Epidermal melanocyte (primary cell): ENCODE measurements around the gene NLRP9.

Experiments
- DNase-seq: peaks from one replicate; pipeline ENCODE4 v3.0.0; 2011; ENCODE audit warnings: low spot score; ENCODE audit not compliant: insufficient read length

NLRP9 gene

DNA sequence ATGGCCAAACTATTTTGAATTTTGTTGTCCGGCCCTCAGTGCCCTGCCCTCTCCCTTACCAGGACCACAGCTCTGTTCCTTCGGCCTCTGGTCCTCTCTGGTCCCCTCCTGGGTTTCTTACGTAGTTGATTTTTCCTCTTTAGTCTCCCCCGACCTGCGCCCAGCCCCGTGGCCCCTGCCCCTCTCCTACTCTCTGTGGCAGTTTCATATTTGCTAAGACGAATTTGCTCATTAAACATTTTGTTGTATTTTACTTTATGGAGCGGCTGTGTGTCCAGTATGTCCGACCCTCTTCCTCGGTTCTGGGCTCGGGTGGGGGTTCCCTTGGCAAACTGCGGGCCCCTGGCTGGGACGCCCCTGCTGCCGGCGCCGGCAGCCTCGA lies 63.8 kb downstream of the NLRP9 start:
- no peak for DNase-seq

DNA sequence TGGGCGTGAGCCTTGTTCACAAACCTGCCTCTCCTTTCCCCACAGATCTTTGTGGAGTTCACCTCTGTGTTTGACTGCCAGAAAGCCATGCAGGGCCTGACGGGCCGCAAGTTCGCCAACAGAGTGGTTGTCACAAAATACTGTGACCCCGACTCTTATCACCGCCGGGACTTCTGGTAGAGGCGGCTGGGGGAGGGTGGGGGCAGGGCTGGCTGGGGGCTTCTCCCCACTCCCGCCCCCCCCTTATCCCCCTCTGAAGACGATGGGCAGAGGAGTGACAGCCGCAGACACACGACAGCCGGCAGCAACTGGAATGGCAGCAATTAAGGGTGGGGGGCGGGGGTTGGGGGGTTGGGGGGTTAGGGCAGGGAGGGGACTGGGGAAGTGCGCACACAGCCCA lies 64.3 kb downstream of the NLRP9 start:
- DNase-seq = no peak

DNA sequence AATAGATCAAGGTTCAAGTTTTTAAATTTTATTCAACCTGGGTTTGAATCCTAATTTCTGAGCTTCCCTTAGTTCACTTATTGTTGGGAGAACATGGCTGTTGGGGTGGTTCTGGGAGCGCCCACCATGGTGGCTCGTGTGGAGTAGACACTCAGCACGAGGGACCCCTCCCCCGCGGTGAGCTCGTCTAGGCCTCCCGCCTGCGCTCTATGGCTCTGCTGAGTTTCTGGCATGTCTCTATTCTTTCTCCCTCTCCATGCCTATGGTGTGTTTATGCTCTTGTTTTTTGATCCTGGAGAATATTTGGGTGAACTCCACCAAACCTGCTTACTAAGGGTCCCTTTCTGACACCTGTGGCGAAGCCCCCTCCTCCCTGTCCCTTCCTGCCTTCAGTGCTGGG lies 64.7 kb downstream of the NLRP9 start:
- no peak for DNase-seq

DNA sequence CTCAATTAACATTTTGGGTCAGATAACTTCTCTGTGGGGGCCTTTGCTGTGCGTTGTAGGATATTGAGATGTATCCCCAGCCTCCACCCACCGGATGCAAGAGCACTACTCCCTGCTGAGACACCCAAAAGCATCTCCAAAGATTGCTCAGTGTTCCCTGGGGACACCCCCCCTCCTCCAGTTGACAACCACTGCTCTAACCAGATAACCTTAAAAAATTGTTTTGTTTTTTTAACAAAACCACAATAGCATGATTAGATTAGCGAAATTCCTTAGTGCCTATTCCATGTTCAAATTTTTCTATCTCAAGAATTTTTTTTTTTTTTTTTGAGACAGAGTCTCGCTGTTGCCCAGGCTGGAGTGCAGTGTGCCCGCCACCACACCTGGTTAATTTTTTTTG lies 65.8 kb downstream of the NLRP9 start:
- no peak for DNase-seq

DNA sequence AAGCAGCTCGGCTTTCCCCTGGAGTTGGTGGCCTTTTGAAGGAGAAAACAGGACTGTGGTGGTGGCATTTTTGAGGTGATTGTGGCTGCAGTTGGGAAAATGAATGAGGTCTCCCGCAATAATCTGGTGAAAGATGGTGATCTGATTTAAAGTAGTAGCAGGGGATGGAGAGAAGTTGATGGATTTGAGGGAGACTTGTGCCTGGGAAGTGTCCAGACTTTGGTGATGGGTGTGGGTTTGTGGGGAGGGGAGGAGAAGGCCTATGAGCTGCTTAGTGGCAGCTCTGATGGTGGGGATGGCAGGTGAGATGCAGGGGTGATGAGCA lies 67.2 kb downstream of the NLRP9 start:
- DNase-seq = no peak

DNA sequence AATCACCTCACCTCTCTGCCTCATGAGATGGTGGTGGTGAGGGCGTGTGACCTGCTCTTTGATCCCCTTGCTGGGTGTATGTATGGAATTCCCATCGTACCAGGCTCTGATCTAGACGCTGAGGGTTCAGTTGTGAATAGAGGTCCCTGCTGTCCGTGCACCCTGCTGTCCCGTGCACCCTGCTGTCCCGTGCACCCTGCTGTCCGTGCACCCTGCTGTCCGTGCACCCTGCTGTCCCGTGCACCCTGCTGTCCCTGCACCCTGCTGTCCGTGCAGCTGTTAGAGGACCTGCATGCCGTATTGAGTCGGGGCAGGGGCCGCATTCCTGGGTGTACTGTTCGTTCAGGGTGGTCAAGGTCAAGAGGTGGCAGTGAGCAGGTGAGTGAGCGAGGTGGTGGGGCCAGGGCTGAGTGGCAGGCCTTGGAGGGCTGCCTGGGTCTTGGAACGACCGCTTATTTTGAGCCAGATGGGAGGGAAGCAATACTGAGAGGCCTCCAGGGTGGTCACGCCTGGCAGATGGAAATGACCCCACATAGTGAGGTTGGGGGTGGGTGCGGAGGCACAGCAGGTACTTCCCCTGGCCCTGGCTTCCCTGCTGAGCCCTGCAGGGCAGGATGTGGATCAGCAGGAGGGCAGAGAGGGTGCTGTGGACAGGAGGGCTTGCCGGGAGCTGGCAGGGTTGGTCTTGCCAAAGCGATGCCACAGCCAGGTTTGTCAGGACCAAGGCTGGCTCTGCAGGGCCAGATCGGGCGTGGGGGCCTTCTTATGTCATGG lies 67.7 kb downstream of the NLRP9 start:
- no peak for DNase-seq

DNA sequence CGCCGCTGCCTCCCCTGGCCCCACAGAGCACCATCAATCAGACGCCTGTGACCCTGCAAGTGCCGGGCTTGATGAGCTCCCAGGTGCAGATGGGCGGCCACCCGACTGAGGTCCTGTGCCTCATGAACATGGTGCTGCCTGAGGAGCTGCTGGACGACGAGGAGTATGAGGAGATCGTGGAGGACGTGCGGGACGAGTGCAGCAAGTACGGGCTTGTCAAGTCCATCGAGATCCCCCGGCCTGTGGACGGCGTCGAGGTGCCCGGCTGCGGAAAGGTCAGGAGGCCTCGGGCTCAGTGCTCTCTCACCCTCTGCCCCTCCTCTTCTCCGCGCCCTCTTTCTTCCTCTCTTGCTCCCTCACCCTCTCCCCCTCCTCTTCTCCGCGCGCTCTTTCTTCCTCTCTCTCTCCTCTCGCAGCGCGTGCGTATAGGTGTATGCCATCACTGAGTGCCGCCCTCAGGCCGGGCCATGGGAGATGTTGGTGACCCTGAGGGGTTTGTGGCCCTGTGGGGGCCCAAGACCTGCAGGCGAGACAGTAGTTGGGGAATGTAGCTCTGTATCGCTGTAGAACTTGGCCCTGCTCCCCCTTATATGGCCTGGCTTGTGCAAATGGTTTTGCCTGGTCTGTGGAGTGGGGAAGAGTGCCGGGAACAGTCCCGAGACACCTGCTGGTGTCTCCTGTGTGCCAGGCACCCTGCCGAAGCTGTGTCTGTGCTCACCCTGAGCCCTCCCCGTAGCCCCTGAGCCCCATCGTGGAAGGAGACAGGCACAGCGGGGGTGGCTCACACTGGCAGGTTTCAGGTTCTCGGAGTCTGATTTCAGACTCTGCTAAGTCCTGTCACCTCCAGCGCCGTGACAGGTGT lies 68.6 kb downstream of the NLRP9 start:
- no peak for DNase-seq

DNA sequence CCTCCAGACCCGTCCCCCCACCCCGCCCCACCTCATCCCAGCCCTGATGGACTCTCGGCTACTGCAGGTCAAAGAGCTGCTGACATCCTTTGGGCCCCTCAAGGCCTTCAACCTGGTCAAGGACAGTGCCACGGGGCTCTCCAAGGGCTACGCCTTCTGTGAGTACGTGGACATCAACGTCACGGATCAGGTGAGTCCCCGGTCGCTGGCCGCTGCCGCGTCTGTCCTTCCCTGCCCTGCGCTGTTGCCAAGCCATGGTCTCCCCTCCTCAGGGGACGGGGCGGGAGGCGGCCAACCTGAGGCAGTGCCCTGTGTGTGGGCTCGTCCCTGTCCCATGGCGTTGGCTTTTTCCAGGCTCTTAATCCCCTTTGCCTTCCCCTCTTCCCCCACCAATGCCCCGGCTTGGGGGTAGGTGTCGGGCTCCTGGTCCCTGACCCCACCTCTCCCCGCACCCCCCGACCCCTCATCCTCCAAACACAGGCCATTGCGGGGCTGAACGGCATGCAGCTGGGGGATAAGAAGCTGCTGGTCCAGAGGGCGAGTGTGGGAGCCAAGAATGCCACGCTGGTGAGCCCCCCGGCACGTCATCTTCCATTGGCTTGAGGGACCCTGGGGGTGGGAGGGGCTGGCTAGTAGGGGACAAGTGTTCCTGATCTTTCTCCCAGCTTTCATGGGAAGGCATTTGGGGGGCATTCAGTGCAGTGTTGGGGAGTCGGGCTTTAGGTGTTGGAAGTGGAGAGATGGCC lies 69.4 kb downstream of the NLRP9 start:
- no peak for DNase-seq

DNA sequence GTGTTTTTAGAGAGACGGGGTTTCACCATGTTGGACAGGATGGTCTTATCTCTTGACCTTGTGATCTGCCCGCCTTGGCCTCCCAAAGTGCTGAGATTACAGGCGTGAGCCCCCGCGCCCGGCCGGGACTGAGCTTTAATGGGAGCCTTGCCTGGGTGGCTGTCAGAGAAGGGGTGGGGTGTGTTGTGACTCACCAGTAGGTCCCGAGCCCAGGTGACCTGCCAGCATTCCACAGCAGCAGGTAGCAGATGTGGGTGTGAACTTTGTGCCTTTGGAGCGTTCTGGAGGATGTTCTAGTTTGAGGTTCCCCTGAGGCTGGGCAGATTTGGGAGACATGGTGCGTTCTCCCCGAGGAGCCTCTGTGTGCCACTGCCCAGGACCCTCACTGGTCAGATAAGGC lies 70.2 kb downstream of the NLRP9 start:
- no peak for DNase-seq

DNA sequence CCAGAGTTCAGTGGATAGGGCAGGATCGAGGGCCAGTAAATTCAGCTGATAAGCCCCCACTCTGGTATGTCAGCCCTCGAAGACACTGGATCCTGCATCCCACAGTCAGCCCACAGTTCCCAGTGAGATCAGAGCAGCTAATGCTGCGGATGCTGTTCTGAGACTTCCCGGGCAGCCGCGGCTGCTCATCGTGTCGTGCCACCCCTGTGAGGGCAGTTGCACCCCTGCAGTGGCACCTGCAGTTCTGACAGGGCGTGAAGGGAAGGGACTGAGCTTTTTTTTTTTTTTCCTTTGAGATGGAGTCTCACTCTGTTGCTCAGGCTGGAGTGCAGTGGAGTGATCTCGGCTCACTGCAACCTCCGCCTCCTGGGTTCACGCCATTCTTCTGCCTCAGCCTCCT lies 70.7 kb downstream of the NLRP9 start:
- DNase-seq = no peak

DNA sequence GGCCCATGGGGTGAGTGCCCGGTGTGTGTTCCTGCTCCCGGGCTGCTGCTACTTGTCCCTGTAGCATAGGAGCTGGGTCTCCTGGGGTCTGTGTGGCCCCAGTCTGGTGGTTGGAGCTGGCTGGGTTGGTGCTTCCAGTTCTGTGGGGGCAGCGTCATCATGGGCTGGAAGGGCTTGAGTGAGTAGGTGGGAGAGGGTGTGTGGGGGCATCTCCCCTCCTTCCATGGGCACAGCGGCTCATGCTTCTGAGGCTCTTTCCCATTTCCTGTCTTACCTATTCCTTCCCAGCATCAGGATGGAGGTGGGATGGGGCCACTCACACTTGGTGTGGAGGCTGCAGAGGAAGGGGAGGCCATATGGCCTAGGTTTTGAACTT lies 71.2 kb downstream of the NLRP9 start:
- DNase-seq = no peak

DNA sequence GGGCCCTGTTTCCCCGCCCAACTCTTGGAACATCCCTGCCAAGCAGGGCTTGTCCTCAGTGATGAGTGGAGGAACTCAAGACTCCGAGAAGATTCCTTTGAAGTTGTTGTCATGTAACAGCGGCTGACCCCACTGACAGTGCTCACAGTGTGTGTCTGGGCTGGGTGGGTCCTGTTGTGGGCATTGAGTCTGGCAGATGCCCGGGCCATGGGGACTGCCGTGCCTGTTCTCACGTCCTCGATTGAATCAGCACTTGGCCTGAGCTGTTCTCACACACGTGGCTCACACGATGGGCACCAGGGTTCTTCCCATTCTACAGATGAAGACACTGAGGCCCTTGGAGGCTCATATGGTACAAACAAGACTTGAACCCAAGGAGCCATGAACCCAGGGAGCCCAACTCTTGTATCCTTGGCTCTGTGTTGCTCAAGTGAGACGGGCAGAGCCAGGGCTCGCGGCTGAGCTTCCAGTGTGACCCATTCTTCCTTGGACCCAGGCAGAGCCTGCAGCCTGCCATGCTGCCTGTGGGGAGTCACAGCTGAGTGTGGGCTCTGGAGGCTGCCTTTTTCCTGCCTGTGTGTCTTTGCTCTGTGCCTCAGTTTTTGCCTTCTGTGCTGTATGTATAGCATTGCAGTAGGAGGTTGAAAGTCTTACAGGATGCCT lies 71.7 kb downstream of the NLRP9 start:
- no peak for DNase-seq

DNA sequence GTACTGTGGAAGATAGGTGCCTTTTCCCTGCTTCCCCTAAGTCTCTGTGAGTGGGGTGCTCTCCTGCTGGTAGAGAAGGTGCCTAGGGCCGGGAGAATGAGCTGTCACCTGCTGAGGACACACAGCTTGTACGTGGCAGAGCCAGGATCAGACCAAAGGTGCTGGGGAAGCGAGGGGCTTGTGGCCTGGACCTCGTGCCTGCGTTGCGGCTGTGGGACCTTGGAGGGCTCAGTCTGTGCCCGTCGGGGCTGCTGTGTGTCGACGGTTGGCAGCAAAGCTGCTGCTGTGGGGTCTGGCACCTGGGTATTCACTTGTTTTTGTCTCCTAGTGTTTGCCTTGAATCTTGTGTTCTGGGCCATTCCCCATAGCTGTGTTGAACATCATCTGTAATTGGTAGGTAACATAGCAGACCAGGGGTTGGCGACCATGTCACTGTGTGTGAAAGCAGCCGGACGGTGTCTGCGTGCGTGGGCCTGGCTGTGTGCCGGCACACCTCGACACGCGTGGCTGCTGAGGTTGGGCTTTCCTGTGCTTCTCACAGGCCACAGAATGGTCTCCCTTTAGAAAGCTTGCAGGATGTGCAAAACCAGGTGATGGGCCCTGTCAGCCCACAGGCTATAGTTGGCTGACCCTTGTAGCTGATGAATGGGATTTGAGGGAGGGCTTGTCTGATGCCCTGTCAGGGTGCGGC lies 74.2 kb downstream of the NLRP9 start:
- no peak for DNase-seq

DNA sequence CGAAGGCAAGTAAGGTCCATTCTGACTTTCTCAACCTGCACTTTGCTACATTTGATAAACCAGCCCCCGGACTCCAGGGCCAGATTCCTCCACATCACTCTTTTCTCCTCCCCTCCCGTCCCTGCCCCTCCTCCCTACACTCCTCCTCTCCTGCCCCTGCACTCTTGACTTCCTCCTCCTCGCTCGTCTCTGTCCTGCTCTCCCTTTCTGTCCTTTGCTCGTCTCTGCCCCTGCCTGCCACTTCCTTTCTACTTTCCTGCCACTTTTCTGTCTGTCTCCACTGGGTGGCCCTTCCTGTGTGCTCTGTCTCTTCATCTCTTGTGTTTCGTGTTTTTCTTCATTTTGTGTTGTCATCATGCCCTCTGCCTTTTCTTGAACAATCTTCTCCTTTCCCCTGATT lies 76.4 kb downstream of the NLRP9 start:
- DNase-seq = no peak

DNA sequence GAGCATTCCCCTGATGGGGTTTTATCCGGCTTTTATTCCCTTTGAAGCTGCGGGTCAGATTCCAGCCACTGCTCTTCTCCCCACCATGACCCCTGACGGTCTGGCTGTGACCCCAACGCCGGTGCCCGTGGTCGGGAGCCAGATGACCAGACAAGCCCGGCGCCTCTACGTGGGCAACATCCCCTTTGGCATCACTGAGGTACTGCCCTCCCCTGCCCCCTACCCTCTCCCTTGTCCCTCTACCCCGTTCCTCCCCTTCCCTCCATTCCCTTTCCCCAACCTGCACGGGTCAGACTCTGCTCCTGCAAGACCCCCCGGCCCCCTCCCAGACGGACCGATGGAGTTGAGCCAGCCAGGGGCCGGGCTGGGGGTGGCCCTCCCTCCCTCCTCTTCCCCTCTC lies 77.2 kb downstream of the NLRP9 start:
- no peak for DNase-seq

DNA sequence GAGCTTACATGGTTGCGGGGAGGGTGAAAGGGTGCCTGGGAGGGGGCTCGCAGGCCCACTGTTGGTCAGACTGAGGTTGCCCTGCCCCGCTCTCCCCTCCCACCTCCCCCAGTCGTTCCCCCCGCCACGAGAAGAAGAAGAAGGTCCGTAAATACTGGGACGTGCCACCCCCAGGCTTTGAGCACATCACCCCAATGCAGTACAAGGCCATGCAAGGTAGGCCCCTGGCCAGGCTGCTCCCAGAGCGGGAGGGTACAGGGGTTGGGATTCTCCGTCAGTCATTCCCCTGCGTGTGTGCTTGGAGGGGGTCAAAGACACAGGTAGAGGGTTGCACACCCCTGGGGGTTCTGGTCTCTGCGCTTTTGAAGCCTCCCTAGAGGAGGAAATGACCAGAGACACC lies 77.8 kb downstream of the NLRP9 start:
- DNase-seq = no peak

DNA sequence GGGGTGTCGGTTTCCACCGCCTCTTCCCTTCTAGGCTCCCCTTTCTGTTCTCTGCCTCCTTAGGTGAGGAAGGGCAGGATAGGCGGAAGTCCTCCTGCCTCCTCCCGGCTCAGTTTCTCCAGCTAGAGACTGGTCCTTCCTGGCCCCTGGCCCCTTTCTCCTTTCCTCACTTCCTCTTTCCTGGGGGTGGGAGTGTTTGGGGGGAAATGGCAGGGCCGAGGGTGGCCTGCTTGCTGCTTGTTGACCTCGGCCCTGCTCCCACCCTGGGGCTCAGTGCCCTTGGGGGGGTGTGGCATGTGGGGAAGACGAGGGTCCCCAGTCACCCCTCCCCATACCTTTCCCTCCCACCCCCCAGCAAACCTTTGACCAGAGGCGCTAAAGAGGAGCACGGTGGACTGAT lies 78.4 kb downstream of the NLRP9 start:
- no peak for DNase-seq

DNA sequence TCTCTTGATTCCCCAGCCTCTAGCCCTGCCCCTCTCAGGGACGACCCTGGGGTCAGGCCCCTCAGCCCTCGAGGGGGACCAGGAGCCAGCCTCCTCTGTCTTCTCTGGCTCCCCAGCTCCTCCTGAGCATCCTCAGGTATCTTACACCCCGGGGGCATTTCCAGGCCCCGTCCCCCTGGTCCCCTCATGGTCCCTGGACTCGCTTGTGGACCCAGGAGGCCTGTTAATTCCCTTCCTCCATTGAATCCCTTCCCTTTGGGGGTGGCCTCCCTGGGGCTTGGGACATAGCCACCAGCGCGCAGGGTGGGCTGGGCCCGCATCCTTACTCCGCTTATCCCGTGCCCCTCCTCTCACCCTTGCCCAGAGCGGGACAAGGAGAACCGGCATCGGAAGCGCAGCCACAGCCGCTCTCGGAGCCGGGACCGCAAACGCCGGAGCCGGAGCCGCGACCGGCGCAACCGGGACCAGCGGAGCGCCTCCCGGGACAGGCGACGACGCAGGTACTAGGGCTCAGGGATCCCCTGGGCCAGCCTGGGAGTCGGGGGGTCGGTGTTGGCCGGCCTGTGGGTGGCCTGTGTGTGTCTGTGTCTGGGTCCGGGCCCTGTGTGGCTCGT lies 79.2 kb downstream of the NLRP9 start:
- no peak for DNase-seq
